HEK293T (cell line): Measurements from ENCODE around the gene COQ4.

Experiments
- FOXA1 ChIP-seq: fragments of 450-650 bp; IDR thresholded peaks from 2 replicates; pipeline ENCODE4 v1.6.1; 2016; ENCODE audit warnings: mild to moderate bottlenecking
- ZNF384 ChIP-seq: fragments of 450-650 bp; IDR thresholded peaks from 2 replicates; pipeline ENCODE4 v1.6.1; 2016
- TF ChIP-seq, protein P1 (sequence below): fragments of 450-650 bp; IDR thresholded peaks from 2 replicates; pipeline ENCODE4 v1.6.1; 2016

GRCh38 chr9:128321879-128322403 is 698 bp upstream of the COQ4 start:
- TF ChIP-seq ZNF384 (no peak), FOXA1 (no peak)
- TF ChIP-seq, protein P1, sequence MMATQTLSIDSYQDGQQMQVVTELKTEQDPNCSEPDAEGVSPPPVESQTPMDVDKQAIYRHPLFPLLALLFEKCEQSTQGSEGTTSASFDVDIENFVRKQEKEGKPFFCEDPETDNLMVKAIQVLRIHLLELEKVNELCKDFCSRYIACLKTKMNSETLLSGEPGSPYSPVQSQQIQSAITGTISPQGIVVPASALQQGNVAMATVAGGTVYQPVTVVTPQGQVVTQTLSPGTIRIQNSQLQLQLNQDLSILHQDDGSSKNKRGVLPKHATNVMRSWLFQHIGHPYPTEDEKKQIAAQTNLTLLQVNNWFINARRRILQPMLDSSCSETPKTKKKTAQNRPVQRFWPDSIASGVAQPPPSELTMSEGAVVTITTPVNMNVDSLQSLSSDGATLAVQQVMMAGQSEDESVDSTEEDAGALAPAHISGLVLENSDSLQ = no peak
